ENCODE results near the gene CAST. TPM values are rescaled to one million over a fixed set of nuclear protein-coding genes. Genes with fewer than 3 reads are reported as not detected.

The CAST gene
- total and polyA plus RNA-seq, 8 donors = 128 to 264 (median 156) TPM

DNA sequence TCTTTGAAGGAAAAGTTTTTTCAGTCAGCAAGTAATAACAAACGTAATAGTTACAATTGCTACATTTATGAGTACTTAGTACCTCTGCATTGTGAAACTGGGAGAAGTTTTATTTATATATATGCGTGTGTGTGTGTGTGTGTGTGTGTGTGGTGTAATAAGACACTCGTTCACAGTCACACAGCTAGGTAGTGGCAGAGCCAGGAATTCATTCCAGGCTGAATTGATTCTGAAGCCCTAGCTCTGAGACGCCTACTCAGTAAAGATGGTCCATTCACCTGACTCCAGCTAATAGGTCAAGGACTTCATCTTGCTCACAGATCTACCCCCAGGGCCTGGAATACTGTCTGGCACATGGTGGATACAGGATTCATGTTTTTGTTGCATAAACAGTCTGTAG lies 13.6 kb upstream of the CAST start:
- ATAC-seq = peak; percentile 54

DNA sequence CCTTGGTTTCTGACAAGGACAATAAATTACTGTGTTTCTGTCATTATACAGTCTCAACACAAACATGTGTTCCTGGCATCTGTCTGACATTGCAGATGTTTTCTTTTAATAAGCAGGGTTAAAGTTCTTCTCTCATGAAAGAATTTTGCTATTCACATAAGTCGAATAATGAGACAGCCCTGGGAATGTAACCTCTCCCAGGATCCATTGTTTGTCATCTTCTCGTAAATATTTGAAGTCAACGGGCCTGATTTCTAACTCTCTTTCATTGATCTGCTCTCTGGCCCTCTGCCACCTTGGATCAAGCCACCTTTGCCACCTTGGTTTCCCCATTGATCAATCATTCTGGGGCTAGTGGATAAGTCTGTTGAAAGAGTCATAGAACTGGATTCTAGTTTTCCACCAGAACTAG lies 12.9 kb upstream of the CAST start:
- H3K4me1 ChIP-seq = peaks cover 0 to 34% of the 10 kb centered on the region in 2 donors
- DNase-seq = peak in 1 of 4 donors; percentile 35
- ATAC-seq = no peak
- intact Hi-C loops (cut with DNase I) = no loop called here
- H3K9me3 ChIP-seq = no peaks in the 10 kb centered on the region
- TF ChIP-seq, protein P1, sequence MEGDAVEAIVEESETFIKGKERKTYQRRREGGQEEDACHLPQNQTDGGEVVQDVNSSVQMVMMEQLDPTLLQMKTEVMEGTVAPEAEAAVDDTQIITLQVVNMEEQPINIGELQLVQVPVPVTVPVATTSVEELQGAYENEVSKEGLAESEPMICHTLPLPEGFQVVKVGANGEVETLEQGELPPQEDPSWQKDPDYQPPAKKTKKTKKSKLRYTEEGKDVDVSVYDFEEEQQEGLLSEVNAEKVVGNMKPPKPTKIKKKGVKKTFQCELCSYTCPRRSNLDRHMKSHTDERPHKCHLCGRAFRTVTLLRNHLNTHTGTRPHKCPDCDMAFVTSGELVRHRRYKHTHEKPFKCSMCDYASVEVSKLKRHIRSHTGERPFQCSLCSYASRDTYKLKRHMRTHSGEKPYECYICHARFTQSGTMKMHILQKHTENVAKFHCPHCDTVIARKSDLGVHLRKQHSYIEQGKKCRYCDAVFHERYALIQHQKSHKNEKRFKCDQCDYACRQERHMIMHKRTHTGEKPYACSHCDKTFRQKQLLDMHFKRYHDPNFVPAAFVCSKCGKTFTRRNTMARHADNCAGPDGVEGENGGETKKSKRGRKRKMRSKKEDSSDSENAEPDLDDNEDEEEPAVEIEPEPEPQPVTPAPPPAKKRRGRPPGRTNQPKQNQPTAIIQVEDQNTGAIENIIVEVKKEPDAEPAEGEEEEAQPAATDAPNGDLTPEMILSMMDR (IDR thresholded peaks at IDR 0.05) = no peak
- H3K36me3 ChIP-seq = no peaks in the 10 kb centered on the region
- H3K27me3 ChIP-seq = no peaks in the 10 kb centered on the region
- no peak overlapping the region for H3K4me3 ChIP-seq
- H3K27ac ChIP-seq = no peak overlapping the region

More for the DNA sequence above, 13.6 kb upstream of the CAST start:
- no peak overlapping the region for H3K27ac ChIP-seq
- no peak for DNase-seq
- no peaks in the 10 kb centered on the region for H3K36me3 ChIP-seq
- no peak overlapping the region for H3K4me3 ChIP-seq
- TF ChIP-seq, protein P1 (IDR thresholded peaks at IDR 0.05) = no peak
- no peaks in the 10 kb centered on the region for H3K27me3 ChIP-seq
- H3K4me1 ChIP-seq = peaks cover 0 to 27% of the 10 kb centered on the region in 2 donors
- intact Hi-C loops (cut with DNase I) = no loop called here
- no peaks in the 10 kb centered on the region for H3K9me3 ChIP-seq

DNA sequence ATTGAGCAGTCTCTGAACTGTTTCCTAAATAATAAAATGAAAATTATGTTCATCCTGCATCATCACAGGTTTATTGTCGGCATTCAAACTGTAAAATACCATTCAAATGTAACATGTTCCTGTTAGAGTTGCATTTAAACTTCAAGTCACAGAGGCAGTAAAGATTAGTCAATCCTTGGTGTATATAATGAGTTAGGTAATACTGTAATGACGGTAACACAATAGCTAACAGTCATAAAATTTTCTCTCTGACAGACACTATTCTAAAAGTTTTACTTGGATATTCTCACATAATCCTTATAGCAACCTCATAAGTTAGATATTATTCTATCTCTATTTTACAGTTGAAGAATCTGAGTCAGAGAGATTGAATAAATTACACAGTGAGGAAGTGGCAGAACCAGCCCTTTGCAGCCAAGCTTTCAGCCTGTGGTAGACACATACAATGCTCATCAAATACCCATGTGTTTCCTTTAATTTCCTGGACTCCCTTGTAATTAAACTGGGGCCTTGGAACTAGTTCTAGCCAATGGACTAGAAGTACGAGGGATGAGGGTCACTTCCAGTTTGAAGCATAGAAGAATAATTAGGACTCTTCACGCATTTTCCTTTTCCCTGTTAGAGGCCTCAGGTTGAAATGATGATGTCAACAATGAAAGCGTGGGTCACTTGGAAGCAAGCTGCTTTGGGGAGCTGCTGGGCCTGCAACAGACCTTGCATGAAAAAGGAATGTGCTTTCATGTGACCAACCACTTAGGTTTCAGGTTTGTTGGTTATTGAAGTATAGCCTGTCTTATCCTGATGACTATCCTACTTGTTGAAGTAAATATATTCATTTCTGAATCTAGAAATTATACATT lies 12.3 kb upstream of the CAST start:
- H3K4me3 ChIP-seq = no peak overlapping the region
- H3K36me3 ChIP-seq = no peaks in the 10 kb centered on the region
- no peaks in the 10 kb centered on the region for H3K27me3 ChIP-seq
- TF ChIP-seq, protein P1 (IDR thresholded peaks at IDR 0.05) = no peak
- H3K9me3 ChIP-seq = no peaks in the 10 kb centered on the region
- peaks cover 0 to 37% of the 10 kb centered on the region in 2 donors for H3K4me1 ChIP-seq
- ATAC-seq = no peak
- intact Hi-C loops (cut with DNase I) = no loop called here
- H3K27ac ChIP-seq = no peak overlapping the region
- DNase-seq = no peak

DNA sequence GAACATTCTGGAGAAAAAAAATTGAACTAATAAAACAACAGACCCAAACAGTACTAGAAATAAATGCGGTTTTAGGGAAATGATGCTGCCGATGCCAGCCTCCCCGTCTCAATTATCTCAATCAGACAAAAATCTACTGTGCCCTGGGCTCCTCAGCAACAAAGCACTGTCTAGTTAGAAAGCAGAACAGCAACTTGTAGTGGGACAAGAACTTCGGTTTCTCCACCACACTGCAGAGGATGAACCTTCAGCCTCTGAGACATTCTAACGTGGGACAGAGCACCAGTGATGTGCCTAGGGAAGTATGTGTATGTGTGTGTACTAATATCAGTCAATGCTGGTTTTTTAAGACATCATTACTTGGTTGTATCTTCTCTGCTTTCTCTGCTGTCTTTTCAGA lies 11.1 kb upstream of the CAST start:
- no peak overlapping the region for H3K4me3 ChIP-seq
- H3K27me3 ChIP-seq = no peaks in the 10 kb centered on the region
- peaks cover 0 to 47% of the 10 kb centered on the region in 2 donors for H3K4me1 ChIP-seq
- ATAC-seq (no peak), DNase-seq (no peak)
- intact Hi-C loops (cut with DNase I) = no loop called here
- no peaks in the 10 kb centered on the region for H3K36me3 ChIP-seq
- no peak overlapping the region for H3K27ac ChIP-seq
- no peaks in the 10 kb centered on the region for H3K9me3 ChIP-seq
- TF ChIP-seq, protein P1 (IDR thresholded peaks at IDR 0.05) = no peak

DNA sequence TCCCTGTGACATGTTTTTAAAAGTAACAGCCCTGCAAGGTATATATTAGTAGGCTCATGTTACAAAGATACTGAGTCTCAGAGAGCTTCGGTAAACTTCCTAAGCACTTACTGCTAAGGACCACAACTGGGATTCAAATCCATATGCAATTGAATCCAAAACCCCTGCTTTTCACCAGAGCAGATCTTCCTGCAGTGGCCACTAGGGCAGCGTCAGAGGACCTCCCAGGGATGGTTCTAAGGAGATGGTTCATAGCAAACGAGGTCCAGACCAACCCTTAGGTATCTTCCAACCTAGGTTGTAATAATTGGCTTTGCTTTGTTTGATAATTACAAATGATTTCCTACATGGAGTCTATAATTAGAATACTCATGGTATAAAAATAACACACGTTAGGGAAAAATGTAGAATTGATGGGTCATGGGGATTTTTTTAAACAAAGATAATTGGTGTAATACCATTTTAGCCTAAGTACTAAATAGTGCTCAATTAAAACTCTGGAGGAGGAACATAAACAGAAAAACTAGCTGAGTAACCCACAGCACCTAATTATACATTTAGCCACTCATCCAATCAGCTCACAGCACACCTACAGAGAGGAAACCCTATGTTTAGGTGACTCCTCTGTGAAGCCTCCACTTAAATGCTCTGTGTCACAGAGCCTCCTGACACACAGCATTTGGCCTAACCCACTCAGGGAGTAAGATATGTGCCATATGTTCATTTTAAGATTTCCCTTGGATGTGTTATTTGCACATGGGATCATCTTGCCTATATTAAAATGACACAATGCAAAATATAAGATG lies 10.0 kb upstream of the CAST start:
- H3K4me1 ChIP-seq = peaks cover 0 to 58% of the 10 kb centered on the region in 2 donors
- no peak overlapping the region for H3K27ac ChIP-seq
- H3K36me3 ChIP-seq = no peaks in the 10 kb centered on the region
- H3K27me3 ChIP-seq = no peaks in the 10 kb centered on the region
- intact Hi-C loops (cut with DNase I) = no loop called here
- TF ChIP-seq, protein P1 (IDR thresholded peaks at IDR 0.05) = peak in 1 of 2 donors; percentile 18
- no peak for DNase-seq
- no peak for ATAC-seq
- H3K9me3 ChIP-seq = no peaks in the 10 kb centered on the region
- H3K4me3 ChIP-seq = no peak overlapping the region
